Measurements from ENCODE around the gene LHFPL2.

DNA sequence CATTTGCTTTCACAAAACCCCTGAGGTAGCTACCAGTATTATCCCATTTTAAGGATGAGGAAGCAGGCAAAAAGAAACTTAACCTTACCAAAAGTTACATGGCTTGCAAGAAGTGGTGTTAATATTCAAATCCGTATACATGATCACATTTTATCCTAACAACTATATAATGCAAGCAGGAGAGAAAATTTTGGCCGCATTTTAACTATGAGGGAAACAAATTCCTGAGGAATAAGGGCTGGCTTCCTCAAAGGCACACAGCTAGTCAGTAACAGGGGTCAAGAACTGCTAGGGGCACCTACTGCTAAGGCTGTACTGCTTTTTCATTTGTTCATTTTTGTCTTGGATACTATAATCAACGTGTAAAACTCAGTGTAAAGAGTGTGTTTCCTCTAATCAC, 81.0 kb downstream of the LHFPL2 start:
- TF ChIP-seq, protein P1, sequence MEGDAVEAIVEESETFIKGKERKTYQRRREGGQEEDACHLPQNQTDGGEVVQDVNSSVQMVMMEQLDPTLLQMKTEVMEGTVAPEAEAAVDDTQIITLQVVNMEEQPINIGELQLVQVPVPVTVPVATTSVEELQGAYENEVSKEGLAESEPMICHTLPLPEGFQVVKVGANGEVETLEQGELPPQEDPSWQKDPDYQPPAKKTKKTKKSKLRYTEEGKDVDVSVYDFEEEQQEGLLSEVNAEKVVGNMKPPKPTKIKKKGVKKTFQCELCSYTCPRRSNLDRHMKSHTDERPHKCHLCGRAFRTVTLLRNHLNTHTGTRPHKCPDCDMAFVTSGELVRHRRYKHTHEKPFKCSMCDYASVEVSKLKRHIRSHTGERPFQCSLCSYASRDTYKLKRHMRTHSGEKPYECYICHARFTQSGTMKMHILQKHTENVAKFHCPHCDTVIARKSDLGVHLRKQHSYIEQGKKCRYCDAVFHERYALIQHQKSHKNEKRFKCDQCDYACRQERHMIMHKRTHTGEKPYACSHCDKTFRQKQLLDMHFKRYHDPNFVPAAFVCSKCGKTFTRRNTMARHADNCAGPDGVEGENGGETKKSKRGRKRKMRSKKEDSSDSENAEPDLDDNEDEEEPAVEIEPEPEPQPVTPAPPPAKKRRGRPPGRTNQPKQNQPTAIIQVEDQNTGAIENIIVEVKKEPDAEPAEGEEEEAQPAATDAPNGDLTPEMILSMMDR (IDR thresholded peaks at IDR 0.05; ENCODE audit: low read depth, low read length), result no peak
- TF ChIP-seq MYC (IDR thresholded peaks at IDR 0.05; ENCODE audit: low read depth, low read length) (no peak), POLR2A (IDR thresholded peaks at IDR 0.05; ENCODE audit: extremely low read depth, insufficient read length) (no peak)
